ENCODE data around the gene SLK. TPM values are rescaled to one million over a fixed set of nuclear protein-coding genes. Genes with fewer than 3 reads are reported as not detected.

Gene SLK
- total and polyA plus RNA-seq, 2 donors (not counting 3 experiments of a cell fraction or from before 2014, with no cell fraction given): 4.5 to 36.0 TPM

DNA sequence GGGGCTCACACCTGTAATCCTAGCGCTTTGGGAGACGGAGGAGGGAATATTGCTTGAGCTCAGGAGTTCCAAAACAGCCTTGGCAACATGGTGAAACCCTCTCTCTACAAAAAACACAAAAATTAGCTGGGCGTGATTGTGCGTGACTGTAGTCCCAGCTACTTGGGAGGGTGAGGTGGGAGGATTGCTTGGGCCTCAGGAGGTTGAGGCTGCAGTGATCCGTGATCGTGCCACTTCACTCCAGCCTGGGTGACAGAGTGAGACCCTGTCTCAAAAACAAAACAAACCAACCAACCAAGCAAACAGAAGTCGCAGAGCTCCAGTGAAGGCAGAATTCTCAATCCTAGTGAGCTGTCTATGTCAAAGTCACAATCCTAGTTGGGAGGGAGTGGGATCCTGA is 34.7 kb upstream of the SLK start:
- Histone ChIP-seq H3K9me3 (replicated peaks; ENCODE audit: control insufficient read depth, insufficient read depth, low read length) (no peaks in the 10 kb centered on the region), H3K9ac (replicated peaks; ENCODE audit: extremely low read depth, insufficient read depth, low read length) (no peak overlapping the region), H3K9me1 (replicated peaks; ENCODE audit: control insufficient read depth, extremely low read depth, insufficient read depth, low read length) (no peaks in the 10 kb centered on the region), H4K20me1 (replicated peaks; ENCODE audit: control insufficient read depth, extremely low read depth, insufficient read depth, low read length) (no peaks in the 10 kb centered on the region), H2AFZ (ENCODE audit: low read depth, low read length) (no peak overlapping the region), H3K4me3 (replicated peaks in 1 of 3; ENCODE audit: insufficient read depth in 1 of 3, low read depth in 1 of 3, low read length in 3 of 3) (no peak overlapping the region), H3K36me3 (ENCODE audit: control insufficient read depth in 2 of 2, extremely low read depth in 1 of 2, insufficient read depth in 2 of 2, low read length in 2 of 2) (no peaks in the 10 kb centered on the region), H3K4me2 (ENCODE audit: insufficient read depth, low read length) (no peak overlapping the region), H3K4me1 (ENCODE audit: control insufficient read depth, extremely low read depth, insufficient read depth, low read length) (no peaks in the 10 kb centered on the region), H3K79me2 (ENCODE audit: control insufficient read depth, insufficient read depth, low read length) (no peaks in the 10 kb centered on the region), H3K27ac (ENCODE audit: insufficient read depth, low read depth, low read length) (no peak overlapping the region), H3K27me3 (ENCODE audit: control insufficient read depth in 2 of 2, insufficient read depth in 2 of 2, low read length in 2 of 2) (no peaks in the 10 kb centered on the region)
- no TSS peak for BruUV-seq (replicated peaks)
- dilution Hi-C loops (cut with MboI; ENCODE audit: extremely low pct_ligation_motif_present, low sequenced_read_pairs): no loop called here
- TF ChIP-seq, protein P1, sequence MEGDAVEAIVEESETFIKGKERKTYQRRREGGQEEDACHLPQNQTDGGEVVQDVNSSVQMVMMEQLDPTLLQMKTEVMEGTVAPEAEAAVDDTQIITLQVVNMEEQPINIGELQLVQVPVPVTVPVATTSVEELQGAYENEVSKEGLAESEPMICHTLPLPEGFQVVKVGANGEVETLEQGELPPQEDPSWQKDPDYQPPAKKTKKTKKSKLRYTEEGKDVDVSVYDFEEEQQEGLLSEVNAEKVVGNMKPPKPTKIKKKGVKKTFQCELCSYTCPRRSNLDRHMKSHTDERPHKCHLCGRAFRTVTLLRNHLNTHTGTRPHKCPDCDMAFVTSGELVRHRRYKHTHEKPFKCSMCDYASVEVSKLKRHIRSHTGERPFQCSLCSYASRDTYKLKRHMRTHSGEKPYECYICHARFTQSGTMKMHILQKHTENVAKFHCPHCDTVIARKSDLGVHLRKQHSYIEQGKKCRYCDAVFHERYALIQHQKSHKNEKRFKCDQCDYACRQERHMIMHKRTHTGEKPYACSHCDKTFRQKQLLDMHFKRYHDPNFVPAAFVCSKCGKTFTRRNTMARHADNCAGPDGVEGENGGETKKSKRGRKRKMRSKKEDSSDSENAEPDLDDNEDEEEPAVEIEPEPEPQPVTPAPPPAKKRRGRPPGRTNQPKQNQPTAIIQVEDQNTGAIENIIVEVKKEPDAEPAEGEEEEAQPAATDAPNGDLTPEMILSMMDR (IDR thresholded peaks at IDR 0.05; ENCODE audit: extremely low read depth in 1 of 2, insufficient read depth in 1 of 2, low read depth in 1 of 2, low read length in 2 of 2): no peak
- no peak for TF ChIP-seq POLR2A (IDR thresholded peaks at IDR 0.05; ENCODE audit: low read depth, low read length)
- no peak for TF ChIP-seq FOS (IDR thresholded peaks at IDR 0.05; ENCODE audit: borderline replicate concordance, insufficient read depth, low read length)
- TF ChIP-seq POLR2AphosphoS5 (IDR thresholded peaks at IDR 0.05; ENCODE audit: insufficient read depth, low read depth, low read length): no peak
- intact Hi-C loops (cut with micrococcal nuclease): no loop called here
- POLR2A ChIA-PET: interaction anchor here (0.5 kb wide), 1 partner anchor 10 kb away, joined by 3 read pairs; no protein-coding TSS in a partner anchor
- DNase-seq (ENCODE audit: low read depth, low spot score) (no peak), FAIRE-seq (no peak)
- CTCF ChIA-PET: interaction anchor here (0.9 to 1.1 kb wide), 2 partner anchors 11 to 44 kb away, joined by 3 to 5 read pairs; no protein-coding TSS in a partner anchor

DNA sequence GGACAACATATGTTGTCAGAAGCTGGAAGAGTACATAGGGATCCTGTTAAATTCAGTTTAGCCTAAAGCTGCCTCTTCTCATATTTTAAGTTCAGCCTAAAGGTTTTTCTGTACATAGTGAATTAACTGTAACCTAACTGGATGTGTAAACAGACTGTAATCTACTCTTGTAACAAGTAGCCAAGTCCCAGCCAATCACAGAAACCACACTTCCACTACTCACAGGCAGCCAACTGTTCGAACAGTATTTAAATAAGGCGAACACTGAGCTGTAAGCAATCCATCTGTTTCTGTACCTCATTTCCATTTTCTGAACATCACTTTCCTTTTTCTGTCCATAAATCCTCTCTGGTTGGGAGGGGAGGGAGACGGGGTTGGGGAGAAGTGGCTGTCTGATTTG is 34.0 kb upstream of the SLK start:
- CTCF ChIA-PET: no interaction called here
- no TSS peak for BruUV-seq (replicated peaks)

More for the DNA sequence above, 34.0 kb upstream of the SLK start:
- H3K4me2 ChIP-seq (ENCODE audit: insufficient read depth, low read length): no peak overlapping the region
- no peaks in the 10 kb centered on the region for H3K27me3 ChIP-seq (ENCODE audit: control insufficient read depth in 2 of 2, insufficient read depth in 2 of 2, low read length in 2 of 2)
- no peak overlapping the region for H3K4me3 ChIP-seq (replicated peaks in 1 of 3; ENCODE audit: insufficient read depth in 1 of 3, low read depth in 1 of 3, low read length in 3 of 3)
- H3K27ac ChIP-seq (ENCODE audit: insufficient read depth, low read depth, low read length): no peak overlapping the region
- no peaks in the 10 kb centered on the region for H3K9me1 ChIP-seq (replicated peaks; ENCODE audit: control insufficient read depth, extremely low read depth, insufficient read depth, low read length)
- no peak overlapping the region for H2AFZ ChIP-seq (ENCODE audit: low read depth, low read length)
- no peaks in the 10 kb centered on the region for H3K79me2 ChIP-seq (ENCODE audit: control insufficient read depth, insufficient read depth, low read length)
- intact Hi-C loops (cut with micrococcal nuclease) (no loop called here), dilution Hi-C loops (cut with MboI; ENCODE audit: extremely low pct_ligation_motif_present, low sequenced_read_pairs) (no loop called here)
- H3K9ac ChIP-seq (replicated peaks; ENCODE audit: extremely low read depth, insufficient read depth, low read length): no peak overlapping the region
- no peak for TF ChIP-seq JUN (IDR thresholded peaks at IDR 0.05; ENCODE audit: borderline replicate concordance, insufficient read depth, insufficient read length, low read depth)
- TF ChIP-seq POLR2A (IDR thresholded peaks at IDR 0.05; ENCODE audit: low read depth, low read length): no peak
- TF ChIP-seq, protein P2, sequence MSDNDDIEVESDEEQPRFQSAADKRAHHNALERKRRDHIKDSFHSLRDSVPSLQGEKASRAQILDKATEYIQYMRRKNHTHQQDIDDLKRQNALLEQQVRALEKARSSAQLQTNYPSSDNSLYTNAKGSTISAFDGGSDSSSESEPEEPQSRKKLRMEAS (IDR thresholded peaks at IDR 0.05; ENCODE audit: insufficient read depth, insufficient read length): no peak
- DNase-seq (ENCODE audit: low read depth, low spot score): no peak
- FAIRE-seq: no peak
- no peaks in the 10 kb centered on the region for H3K9me3 ChIP-seq (replicated peaks; ENCODE audit: control insufficient read depth, insufficient read depth, low read length)
- no peaks in the 10 kb centered on the region for H3K4me1 ChIP-seq (ENCODE audit: control insufficient read depth, extremely low read depth, insufficient read depth, low read length)
- POLR2A ChIA-PET: no interaction called here
- no peaks in the 10 kb centered on the region for H3K36me3 ChIP-seq (ENCODE audit: control insufficient read depth in 2 of 2, extremely low read depth in 1 of 2, insufficient read depth in 2 of 2, low read length in 2 of 2)
- H4K20me1 ChIP-seq (replicated peaks; ENCODE audit: control insufficient read depth, extremely low read depth, insufficient read depth, low read length): no peaks in the 10 kb centered on the region

All from endothelial cell of umbilical vein (primary cell).